PC-3 (cell line): ENCODE measurements around the gene COL3A1.

Experiments used
- EZH2 ChIP-seq: fragments of 300-600 bp; sonication (generic); IDR thresholded peaks from one replicate; pipeline ENCODE4 v1.6.1; 2017; ENCODE audit warnings: antibody characterized with exemption, mild to moderate bottlenecking, low read length; ENCODE audit not compliant: unreplicated experiment
- EZH2phosphoT487 ChIP-seq: fragments of 300-600 bp; sonication (generic); IDR thresholded peaks from 2 replicates; pipeline ENCODE4 v1.6.1; 2018; ENCODE audit warnings: mild to moderate bottlenecking, antibody characterized with exemption, low read length, borderline replicate concordance
- TF ChIP-seq, protein P1 (sequence below): fragments of 300-600 bp; sonication (generic); conservative IDR thresholded peaks from 2 replicates; pipeline ENCODE4 v1.5.1; 2017; ENCODE audit warnings: antibody characterized with exemption, low read depth, mild to moderate bottlenecking, low read length

DNA sequence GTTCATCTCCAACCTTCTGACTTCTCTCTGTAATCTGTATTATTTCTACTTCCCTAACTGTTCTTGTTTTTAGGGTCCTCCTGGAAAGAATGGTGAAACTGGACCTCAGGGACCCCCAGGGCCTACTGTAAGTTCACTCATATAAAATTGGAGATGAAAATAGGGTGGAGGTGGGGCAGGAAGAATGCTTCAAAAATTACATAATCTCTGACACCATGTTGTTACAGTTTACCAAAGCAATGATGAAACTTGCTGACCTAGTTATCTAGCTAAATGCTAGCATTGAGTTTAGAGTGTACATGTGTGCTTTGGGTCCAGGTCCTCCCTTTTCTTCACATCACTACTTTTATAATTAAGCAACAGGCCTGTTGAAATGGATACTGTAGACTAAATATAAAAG is 23.1 kb downstream of the COL3A1 start:
- TF ChIP-seq EZH2 (no peak), EZH2phosphoT487 (no peak)
- TF ChIP-seq, protein P1, sequence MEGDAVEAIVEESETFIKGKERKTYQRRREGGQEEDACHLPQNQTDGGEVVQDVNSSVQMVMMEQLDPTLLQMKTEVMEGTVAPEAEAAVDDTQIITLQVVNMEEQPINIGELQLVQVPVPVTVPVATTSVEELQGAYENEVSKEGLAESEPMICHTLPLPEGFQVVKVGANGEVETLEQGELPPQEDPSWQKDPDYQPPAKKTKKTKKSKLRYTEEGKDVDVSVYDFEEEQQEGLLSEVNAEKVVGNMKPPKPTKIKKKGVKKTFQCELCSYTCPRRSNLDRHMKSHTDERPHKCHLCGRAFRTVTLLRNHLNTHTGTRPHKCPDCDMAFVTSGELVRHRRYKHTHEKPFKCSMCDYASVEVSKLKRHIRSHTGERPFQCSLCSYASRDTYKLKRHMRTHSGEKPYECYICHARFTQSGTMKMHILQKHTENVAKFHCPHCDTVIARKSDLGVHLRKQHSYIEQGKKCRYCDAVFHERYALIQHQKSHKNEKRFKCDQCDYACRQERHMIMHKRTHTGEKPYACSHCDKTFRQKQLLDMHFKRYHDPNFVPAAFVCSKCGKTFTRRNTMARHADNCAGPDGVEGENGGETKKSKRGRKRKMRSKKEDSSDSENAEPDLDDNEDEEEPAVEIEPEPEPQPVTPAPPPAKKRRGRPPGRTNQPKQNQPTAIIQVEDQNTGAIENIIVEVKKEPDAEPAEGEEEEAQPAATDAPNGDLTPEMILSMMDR, result no peak
